ENCODE data around the gene PTPRT. TPM values are rescaled to one million over a fixed set of nuclear protein-coding genes. Genes with fewer than 3 reads are reported as not detected.

The PTPRT gene
- total and polyA plus RNA-seq, 2 experiments from 2014 or later = not detected

DNA sequence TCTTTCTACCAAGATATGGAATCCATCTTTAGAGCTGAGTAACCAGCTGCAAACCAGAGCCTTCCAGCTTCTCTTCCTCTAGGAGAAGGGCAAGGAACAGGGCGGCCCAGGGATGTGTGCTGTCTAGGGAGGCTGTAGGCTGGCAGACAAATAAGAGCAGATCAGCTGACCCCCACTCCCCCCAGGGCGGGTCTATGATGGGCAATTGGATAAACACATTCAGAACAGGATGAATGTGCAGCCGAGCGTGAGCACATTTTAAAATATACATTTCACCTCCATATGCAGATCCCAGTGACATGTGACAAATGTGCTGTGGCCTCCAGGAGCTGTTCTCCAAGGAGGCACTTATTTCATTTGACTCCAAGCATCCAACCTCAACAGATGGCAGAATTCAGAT, 580.1 kb downstream of the PTPRT start (continued):
- TF ChIP-seq JUNB (IDR thresholded peaks at IDR 0.05; ENCODE audit: unreplicated experiment) = no peak

DNA sequence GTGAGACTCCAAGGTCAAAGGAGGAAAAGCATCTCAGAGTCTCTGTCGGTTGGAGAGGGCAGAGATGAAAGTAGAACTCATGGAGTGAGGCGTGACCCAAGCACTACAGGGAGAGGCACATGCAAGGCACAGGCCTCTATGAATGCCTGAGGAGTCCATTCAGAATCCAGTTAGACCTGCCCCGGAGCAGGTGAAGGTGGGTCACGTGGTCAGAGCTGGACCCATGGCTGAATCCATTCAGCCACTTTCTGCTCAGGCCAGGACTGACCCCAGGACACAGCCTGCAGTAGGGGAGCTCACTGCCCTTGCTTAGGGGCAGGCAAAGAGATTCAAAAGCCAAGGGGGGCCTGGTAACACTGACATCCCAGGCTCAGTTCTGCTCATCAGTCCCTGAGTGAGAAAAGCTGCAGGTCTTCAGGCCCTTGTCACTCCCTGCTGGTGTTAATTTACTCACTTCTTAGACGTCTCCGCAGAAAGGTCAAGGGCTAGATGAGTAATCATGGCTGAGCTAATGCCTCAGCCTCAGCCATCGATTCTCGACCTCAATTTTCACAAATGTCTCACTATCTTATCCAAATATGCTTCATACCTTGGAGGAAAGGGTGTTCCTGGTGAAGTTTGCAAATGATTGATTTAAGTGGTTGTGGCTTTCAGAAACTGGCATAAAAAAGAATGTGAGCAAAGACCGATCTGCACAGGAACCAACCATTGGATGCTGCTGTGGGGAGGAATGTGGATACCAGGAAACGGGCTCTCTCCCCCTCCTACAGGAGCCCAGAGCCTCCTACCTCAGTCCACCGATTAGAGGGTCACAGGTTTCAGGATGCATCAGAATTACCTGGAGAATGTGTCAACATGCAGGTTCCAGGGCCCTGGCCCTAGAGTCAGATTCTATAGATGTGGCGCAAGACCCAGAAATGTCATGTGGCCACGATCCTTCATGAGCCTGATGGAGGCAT, 584.4 kb downstream of the PTPRT start:
- no peak overlapping the region for H3K27ac Mint-ChIP-seq
- H3K4me3 Mint-ChIP-seq = no peak overlapping the region
- peaks cover 39% of the 10 kb centered on the region for H3K36me3 Mint-ChIP-seq (ENCODE audit: low read depth)
- H3K9me2 ChIP-seq (ENCODE audit: insufficient read depth) = no peaks in the 10 kb centered on the region
- H3F3A ChIP-seq (replicated peaks; ENCODE audit: low read depth) = no peaks in the 10 kb centered on the region
- H3K36me3 ChIP-seq (ENCODE audit: insufficient read depth) = peaks cover 3% of the 10 kb centered on the region; the same call in 1 of the 2 replicates
- no peaks in the 10 kb centered on the region for H3K27me3 ChIP-seq (ENCODE audit: insufficient read depth)
- no peaks in the 10 kb centered on the region for H3K79me2 ChIP-seq (replicated peaks; ENCODE audit: insufficient read depth)
- no peak overlapping the region for H3K27ac ChIP-seq (ENCODE audit: low read depth)
- no peaks in the 10 kb centered on the region; the same call in 2 of the 3 replicates for H3K4me1 Mint-ChIP-seq
- TF ChIP-seq, protein P1, sequence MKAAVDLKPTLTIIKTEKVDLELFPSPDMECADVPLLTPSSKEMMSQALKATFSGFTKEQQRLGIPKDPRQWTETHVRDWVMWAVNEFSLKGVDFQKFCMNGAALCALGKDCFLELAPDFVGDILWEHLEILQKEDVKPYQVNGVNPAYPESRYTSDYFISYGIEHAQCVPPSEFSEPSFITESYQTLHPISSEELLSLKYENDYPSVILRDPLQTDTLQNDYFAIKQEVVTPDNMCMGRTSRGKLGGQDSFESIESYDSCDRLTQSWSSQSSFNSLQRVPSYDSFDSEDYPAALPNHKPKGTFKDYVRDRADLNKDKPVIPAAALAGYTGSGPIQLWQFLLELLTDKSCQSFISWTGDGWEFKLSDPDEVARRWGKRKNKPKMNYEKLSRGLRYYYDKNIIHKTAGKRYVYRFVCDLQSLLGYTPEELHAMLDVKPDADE (IDR thresholded peaks at IDR 0.05) = no peak
- no peak for TF ChIP-seq JUNB (IDR thresholded peaks at IDR 0.05; ENCODE audit: unreplicated experiment)
- TF ChIP-seq ZNF114 (CRISPR knock-in tag; IDR thresholded peaks at IDR 0.05) = no peak
- TF ChIP-seq, protein P2, sequence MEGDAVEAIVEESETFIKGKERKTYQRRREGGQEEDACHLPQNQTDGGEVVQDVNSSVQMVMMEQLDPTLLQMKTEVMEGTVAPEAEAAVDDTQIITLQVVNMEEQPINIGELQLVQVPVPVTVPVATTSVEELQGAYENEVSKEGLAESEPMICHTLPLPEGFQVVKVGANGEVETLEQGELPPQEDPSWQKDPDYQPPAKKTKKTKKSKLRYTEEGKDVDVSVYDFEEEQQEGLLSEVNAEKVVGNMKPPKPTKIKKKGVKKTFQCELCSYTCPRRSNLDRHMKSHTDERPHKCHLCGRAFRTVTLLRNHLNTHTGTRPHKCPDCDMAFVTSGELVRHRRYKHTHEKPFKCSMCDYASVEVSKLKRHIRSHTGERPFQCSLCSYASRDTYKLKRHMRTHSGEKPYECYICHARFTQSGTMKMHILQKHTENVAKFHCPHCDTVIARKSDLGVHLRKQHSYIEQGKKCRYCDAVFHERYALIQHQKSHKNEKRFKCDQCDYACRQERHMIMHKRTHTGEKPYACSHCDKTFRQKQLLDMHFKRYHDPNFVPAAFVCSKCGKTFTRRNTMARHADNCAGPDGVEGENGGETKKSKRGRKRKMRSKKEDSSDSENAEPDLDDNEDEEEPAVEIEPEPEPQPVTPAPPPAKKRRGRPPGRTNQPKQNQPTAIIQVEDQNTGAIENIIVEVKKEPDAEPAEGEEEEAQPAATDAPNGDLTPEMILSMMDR (conservative IDR thresholded peaks at IDR 0.05; ENCODE audit: low read depth in 2 of 2) = no peak
- no peak for TF ChIP-seq NANOG (IDR thresholded peaks at IDR 0.05; ENCODE audit: borderline replicate concordance)
- no peak overlapping the region for H3K4me3 ChIP-seq
- no peak for DNase-seq (ENCODE audit: low spot score)
- peaks cover 5% of the 10 kb centered on the region for H3K27me3 Mint-ChIP-seq (ENCODE audit: insufficient read depth, low read depth, poor library complexity)
- no peak for ATAC-seq
- no peak overlapping the region for H2AFZ ChIP-seq
- no peaks in the 10 kb centered on the region for H3K4me1 ChIP-seq (ENCODE audit: insufficient read depth)
- H3K4me2 ChIP-seq = no peak overlapping the region
- H4K20me1 ChIP-seq (replicated peaks; ENCODE audit: insufficient read depth) = no peaks in the 10 kb centered on the region
- H3K9me3 Mint-ChIP-seq = peaks cover 99% of the 10 kb centered on the region

DNA sequence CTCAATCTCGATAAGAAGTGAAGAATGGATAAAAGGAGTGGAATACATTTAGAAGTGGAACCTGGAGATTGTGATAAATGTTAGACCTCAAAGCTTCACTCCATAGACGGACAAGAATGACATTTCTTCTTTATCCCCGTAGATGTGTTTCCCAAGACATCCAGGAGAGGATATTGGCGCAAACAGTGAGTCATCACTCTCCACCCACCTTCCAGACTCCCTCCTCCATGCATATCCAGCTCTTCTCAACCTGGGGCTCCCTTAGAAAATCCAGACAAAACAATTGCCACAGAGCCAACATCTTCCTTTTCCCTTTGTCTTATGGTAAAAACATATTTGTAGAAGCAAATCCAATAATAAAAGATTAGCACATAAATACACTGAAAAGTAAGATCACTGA, 586.1 kb downstream of the PTPRT start:
- Histone ChIP-seq H4K20me1 (replicated peaks; ENCODE audit: insufficient read depth) (no peaks in the 10 kb centered on the region), H3K36me3 (ENCODE audit: insufficient read depth) (0 out of 2 replicates have a peak, but pooled peaks cover 3% of the 10 kb centered on the region), H3K79me2 (replicated peaks; ENCODE audit: insufficient read depth) (no peaks in the 10 kb centered on the region), H2AFZ (no peak overlapping the region), H3K27ac (ENCODE audit: low read depth) (no peak overlapping the region), H3K4me3 (no peak overlapping the region), H3K27me3 (ENCODE audit: insufficient read depth) (no peaks in the 10 kb centered on the region), H3F3A (replicated peaks; ENCODE audit: low read depth) (no peaks in the 10 kb centered on the region), H3K4me2 (no peak overlapping the region), H3K4me1 (ENCODE audit: insufficient read depth) (no peaks in the 10 kb centered on the region), H3K9me2 (ENCODE audit: insufficient read depth) (no peaks in the 10 kb centered on the region)
- ATAC-seq (no peak), DNase-seq (ENCODE audit: low spot score) (no peak)
- Mint-ChIP-seq H3K4me3 (no peak overlapping the region), H3K4me1 (no peaks in the 10 kb centered on the region; the same call in 2 of the 3 replicates), H3K27me3 (ENCODE audit: insufficient read depth, low read depth, poor library complexity) (peaks cover 4% of the 10 kb centered on the region), H3K27ac (no peak overlapping the region), H3K9me3 (peaks cover 98% of the 10 kb centered on the region), H3K36me3 (ENCODE audit: low read depth) (peaks cover 33% of the 10 kb centered on the region)
- no peak for TF ChIP-seq CREB1 (CRISPR knock-in tag; IDR thresholded peaks at IDR 0.05; ENCODE audit: low read depth)
- TF ChIP-seq EZH2 (IDR thresholded peaks at IDR 0.05; ENCODE audit: low read depth, unreplicated experiment) = no peak
- TF ChIP-seq, protein P3, sequence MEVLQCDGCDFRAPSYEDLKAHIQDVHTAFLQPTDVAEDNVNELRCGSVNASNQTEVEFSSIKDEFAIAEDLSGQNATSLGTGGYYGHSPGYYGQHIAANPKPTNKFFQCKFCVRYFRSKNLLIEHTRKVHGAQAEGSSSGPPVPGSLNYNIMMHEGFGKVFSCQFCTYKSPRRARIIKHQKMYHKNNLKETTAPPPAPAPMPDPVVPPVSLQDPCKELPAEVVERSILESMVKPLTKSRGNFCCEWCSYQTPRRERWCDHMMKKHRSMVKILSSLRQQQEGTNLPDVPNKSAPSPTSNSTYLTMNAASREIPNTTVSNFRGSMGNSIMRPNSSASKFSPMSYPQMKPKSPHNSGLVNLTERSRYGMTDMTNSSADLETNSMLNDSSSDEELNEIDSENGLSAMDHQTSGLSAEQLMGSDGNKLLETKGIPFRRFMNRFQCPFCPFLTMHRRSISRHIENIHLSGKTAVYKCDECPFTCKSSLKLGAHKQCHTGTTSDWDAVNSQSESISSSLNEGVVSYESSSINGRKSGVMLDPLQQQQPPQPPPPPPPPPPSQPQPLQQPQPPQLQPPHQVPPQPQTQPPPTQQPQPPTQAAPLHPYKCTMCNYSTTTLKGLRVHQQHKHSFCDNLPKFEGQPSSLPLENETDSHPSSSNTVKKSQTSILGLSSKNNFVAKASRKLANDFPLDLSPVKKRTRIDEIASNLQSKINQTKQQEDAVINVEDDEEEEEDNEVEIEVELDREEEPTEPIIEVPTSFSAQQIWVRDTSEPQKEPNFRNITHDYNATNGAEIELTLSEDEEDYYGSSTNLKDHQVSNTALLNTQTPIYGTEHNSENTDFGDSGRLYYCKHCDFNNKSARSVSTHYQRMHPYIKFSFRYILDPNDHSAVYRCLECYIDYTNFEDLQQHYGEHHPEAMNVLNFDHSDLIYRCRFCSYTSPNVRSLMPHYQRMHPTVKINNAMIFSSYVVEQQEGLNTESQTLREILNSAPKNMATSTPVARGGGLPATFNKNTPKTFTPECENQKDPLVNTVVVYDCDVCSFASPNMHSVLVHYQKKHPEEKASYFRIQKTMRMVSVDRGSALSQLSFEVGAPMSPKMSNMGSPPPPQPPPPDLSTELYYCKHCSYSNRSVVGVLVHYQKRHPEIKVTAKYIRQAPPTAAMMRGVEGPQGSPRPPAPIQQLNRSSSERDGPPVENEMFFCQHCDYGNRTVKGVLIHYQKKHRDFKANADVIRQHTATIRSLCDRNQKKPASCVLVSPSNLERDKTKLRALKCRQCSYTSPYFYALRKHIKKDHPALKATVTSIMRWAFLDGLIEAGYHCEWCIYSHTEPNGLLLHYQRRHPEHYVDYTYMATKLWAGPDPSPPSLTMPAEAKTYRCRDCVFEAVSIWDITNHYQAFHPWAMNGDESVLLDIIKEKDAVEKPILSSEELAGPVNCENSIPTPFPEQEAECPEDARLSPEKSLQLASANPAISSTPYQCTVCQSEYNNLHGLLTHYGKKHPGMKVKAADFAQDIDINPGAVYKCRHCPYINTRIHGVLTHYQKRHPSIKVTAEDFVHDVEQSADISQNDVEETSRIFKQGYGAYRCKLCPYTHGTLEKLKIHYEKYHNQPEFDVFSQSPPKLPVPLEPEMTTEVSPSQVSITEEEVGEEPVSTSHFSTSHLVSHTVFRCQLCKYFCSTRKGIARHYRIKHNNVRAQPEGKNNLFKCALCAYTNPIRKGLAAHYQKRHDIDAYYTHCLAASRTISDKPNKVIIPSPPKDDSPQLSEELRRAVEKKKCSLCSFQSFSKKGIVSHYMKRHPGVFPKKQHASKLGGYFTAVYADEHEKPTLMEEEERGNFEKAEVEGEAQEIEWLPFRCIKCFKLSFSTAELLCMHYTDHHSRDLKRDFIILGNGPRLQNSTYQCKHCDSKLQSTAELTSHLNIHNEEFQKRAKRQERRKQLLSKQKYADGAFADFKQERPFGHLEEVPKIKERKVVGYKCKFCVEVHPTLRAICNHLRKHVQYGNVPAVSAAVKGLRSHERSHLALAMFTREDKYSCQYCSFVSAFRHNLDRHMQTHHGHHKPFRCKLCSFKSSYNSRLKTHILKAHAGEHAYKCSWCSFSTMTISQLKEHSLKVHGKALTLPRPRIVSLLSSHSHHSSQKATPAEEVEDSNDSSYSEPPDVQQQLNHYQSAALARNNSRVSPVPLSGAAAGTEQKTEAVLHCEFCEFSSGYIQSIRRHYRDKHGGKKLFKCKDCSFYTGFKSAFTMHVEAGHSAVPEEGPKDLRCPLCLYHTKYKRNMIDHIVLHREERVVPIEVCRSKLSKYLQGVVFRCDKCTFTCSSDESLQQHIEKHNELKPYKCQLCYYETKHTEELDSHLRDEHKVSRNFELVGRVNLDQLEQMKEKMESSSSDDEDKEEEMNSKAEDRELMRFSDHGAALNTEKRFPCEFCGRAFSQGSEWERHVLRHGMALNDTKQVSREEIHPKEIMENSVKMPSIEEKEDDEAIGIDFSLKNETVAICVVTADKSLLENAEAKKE (CRISPR knock-in tag; IDR thresholded peaks at IDR 0.05) = no peak
- no peak for TF ChIP-seq ZNF114 (CRISPR knock-in tag; IDR thresholded peaks at IDR 0.05)
